Keratinocyte (primary cell): Measurements from ENCODE around the gene ZNF83. TPM values are rescaled to one million over a fixed set of nuclear protein-coding genes. Genes with fewer than 3 reads are reported as not detected.
A peak's percentile ranks its signal among the peaks of the same experiment; 100 is the strongest.
"Not testable (repeated sequence)": the region's sequence is repeated elsewhere in the genome, so short reads cannot be mapped to it uniquely, and the experiment has no call there.

ENCODE experiments used
- DNase-seq: peaks from one replicate; pipeline ENCODE4 v3.0.0-alpha.2; 2011; ENCODE audit warnings: low read depth, missing footprints, low spot score
- FAIRE-seq: peaks from 2 replicates; lab custom pipeline; 2011; peaks lifted over from hg19 to GRCh38; lab: Jason Lieb, UNC
- H2AFZ ChIP-seq: 2 replicates; pipeline ENCODE4 v1.6.0; 2012; ENCODE audit warnings: low read length, control low read depth, inconsistent platforms; ENCODE audit not compliant: control insufficient read depth
- H3K27ac ChIP-seq: 2 replicates; pipeline ENCODE4 v1.5.1; 2011; ENCODE audit warnings: low read length; ENCODE audit not compliant: control insufficient read depth, insufficient read depth
- H3K27me3 ChIP-seq: 3 replicates; pipeline ENCODE4 v1.6.0; 2011; ENCODE audit warnings: low read length; ENCODE audit not compliant: control insufficient read depth, insufficient read depth; ENCODE audit errors: extremely low read depth
- H3K36me3 ChIP-seq, 2 experiments: 2 replicates in 1 of 2; 3 replicates in 1 of 2; pipeline ENCODE4 v1.5.1; 2011; ENCODE audit warnings: low read length in 2 of 2, mild to moderate bottlenecking in 1 of 2; ENCODE audit not compliant: control insufficient read depth in 2 of 2, insufficient read depth in 2 of 2; ENCODE audit errors: extremely low read depth in 1 of 2
- H3K4me1 ChIP-seq: 3 replicates; pipeline ENCODE4 v1.5.1; 2011; ENCODE audit warnings: low read length; ENCODE audit not compliant: control insufficient read depth, insufficient read depth; ENCODE audit errors: extremely low read depth
- H3K4me2 ChIP-seq: 3 replicates; pipeline ENCODE4 v1.6.0; 2011; ENCODE audit warnings: low read depth, low read length; ENCODE audit not compliant: control insufficient read depth, insufficient read depth; ENCODE audit errors: extremely low read depth
- H3K4me3 ChIP-seq, 3 experiments: fragments of 200-600 bp in 1 of 3; sonication (generic) in 1 of 3; 2 replicates in 2 of 3; 3 replicates in 1 of 3; pipeline ENCODE4 v1.5.1; 2011 to 2016; ENCODE audit warnings: low read length in 3 of 3, mild to moderate bottlenecking in 3 of 3, control low read depth in 2 of 3, inconsistent platforms in 1 of 3, low read depth in 1 of 3, mixed read lengths in 1 of 3, mixed run types in 1 of 3, moderate library complexity in 1 of 3; ENCODE audit not compliant: control insufficient read depth in 2 of 3, insufficient read depth in 2 of 3; ENCODE audit errors: extremely low read depth in 1 of 3
- H3K79me2 ChIP-seq: 2 replicates; pipeline ENCODE4 v1.6.0; 2012; ENCODE audit warnings: low read length; ENCODE audit not compliant: control insufficient read depth, insufficient read depth
- H3K9ac ChIP-seq: 3 replicates; pipeline ENCODE4 v1.6.0; 2011; ENCODE audit warnings: low read length; ENCODE audit not compliant: control insufficient read depth, insufficient read depth; ENCODE audit errors: extremely low read depth
- H3K9me1 ChIP-seq: 3 replicates; pipeline ENCODE4 v1.6.0; 2011; ENCODE audit warnings: low read length; ENCODE audit not compliant: control insufficient read depth, insufficient read depth; ENCODE audit errors: extremely low read depth
- H3K9me3 ChIP-seq: 2 replicates; pipeline ENCODE4 v1.5.1; 2012; ENCODE audit warnings: low read depth, low read length; ENCODE audit not compliant: control insufficient read depth
- H4K20me1 ChIP-seq: 3 replicates; pipeline ENCODE4 v1.6.0; 2011; ENCODE audit warnings: low read length; ENCODE audit not compliant: control insufficient read depth, insufficient read depth; ENCODE audit errors: extremely low read depth
- CTCF ChIP-seq, 3 experiments: IDR thresholded peaks in 1 of 3; conservative IDR thresholded peaks in 1 of 3; optimal IDR thresholded peaks in 1 of 3; 2 replicates in 2 of 3; 3 replicates in 1 of 3; pipeline versions ENCODE3 to v1.5.1; 2011; ENCODE audit warnings: low read length in 3 of 3, mild to moderate bottlenecking in 3 of 3, moderate library complexity in 2 of 3, control low read depth in 1 of 3, inconsistent platforms in 1 of 3; ENCODE audit not compliant: insufficient read depth in 2 of 3; ENCODE audit errors: extremely low read depth in 1 of 3
- EZH2 ChIP-seq: IDR thresholded peaks from one replicate; pipeline ENCODE4 v1.6.1; 2012; ENCODE audit warnings: inconsistent platforms, mild to moderate bottlenecking, low read length, moderate library complexity
- dilution Hi-C: fragments of 300-500 bp; cut with MboI; formaldehyde crosslinking; loops from one replicate; pipeline ENCODE4 v1.7.0; 2020; ENCODE audit warnings: low sequenced_read_pairs; ENCODE audit not compliant: extremely low pct_ligation_motif_present
- polyA plus RNA-seq, 5 experiments: library from polyadenylated mRNA; depleted of rRNA in 3 of 5; stranded (reverse) in 3 of 5; stranded (forward) in 1 of 5; unstranded in 1 of 5; fragments of >200 nt; gene quantifications; 1 replicate in 1 of 5; 2 replicates in 3 of 5; 3 replicates in 1 of 5; pipeline versions ENCODE4 v1.2.1 to v1.2.3, GENCODE V29; 2011 to 2012; ENCODE audit warnings: missing spikeins in 2 of 5, low read depth in 1 of 5, low replicate concordance in 1 of 5

Gene ZNF83
- polyA plus RNA-seq, 1 donor (not counting 4 experiments of a cell fraction or from before 2014, with no cell fraction given) = 47.3 TPM

- DNase-seq, H3K4me3 ChIP-seq, H3K27ac ChIP-seq, H3K27me3 ChIP-seq, H3K9me3 ChIP-seq, H3K4me1 ChIP-seq, H3K9me1 ChIP-seq, FAIRE-seq, H2AFZ ChIP-seq, H3K36me3 ChIP-seq, H3K4me2 ChIP-seq, H4K20me1 ChIP-seq, dilution Hi-C loops, H3K9ac ChIP-seq: not testable (repeated sequence)
- H3K79me2 ChIP-seq = peaks cover 54% of the 10 kb centered on the region
Measured at GRCh38 chr19:52675239-52675638, 37.1 kb upstream of the ZNF83 start.

GRCh38 chr19:52673014-52673413 is 34.9 kb upstream of the ZNF83 start:
- Histone ChIP-seq H2AFZ (no peak overlapping the region), H4K20me1 (no peaks in the 10 kb centered on the region), H3K4me2 (no peak overlapping the region), H3K9me1 (no peaks in the 10 kb centered on the region), H3K79me2 (peaks cover 39% of the 10 kb centered on the region), H3K36me3 (peaks cover 2 to 9% of the 10 kb centered on the region in 2 experiments), H3K9me3 (peaks cover 10% of the 10 kb centered on the region), H3K4me1 (peaks cover 3% of the 10 kb centered on the region), H3K4me3 (no peak overlapping the region), H3K27ac (no peak overlapping the region), H3K27me3 (no peaks in the 10 kb centered on the region), H3K9ac (no peak overlapping the region)
- dilution Hi-C loops = no loop called here
- TF ChIP-seq EZH2 = no peak
- TF ChIP-seq CTCF (optimal IDR thresholded peaks at IDR 0.05 in 1 of 3, IDR thresholded peaks at IDR 0.05 in 1 of 3, conservative IDR thresholded peaks at IDR 0.05 in 1 of 3; ENCODE audit: extremely low read depth in 1 of 3, insufficient read depth in 2 of 3, low read length in 3 of 3) = no peak
- FAIRE-seq (no peak), DNase-seq (no peak)

GRCh38 chr19:52670046-52670445 is 31.9 kb upstream of the ZNF83 start:
- no peaks in the 10 kb centered on the region for H3K27me3 ChIP-seq
- H3K79me2 ChIP-seq = peaks cover 26% of the 10 kb centered on the region
- TF ChIP-seq EZH2 (no peak), CTCF (optimal IDR thresholded peaks at IDR 0.05 in 1 of 3, IDR thresholded peaks at IDR 0.05 in 1 of 3, conservative IDR thresholded peaks at IDR 0.05 in 1 of 3; ENCODE audit: extremely low read depth in 1 of 3, insufficient read depth in 2 of 3, low read length in 3 of 3) (no peak)
- dilution Hi-C loops = no loop called here
- peak overlapping the region; percentile 80 for H3K27ac ChIP-seq
- H3K9me3 ChIP-seq = peaks cover 10% of the 10 kb centered on the region
- peaks cover 6% of the 10 kb centered on the region for H3K4me1 ChIP-seq
- FAIRE-seq (peak; percentile 98), DNase-seq (peak; percentile 88)
- H2AFZ ChIP-seq = no peak overlapping the region
- H3K9ac ChIP-seq = no peak overlapping the region
- no peak overlapping the region for H3K4me3 ChIP-seq
- H3K9me1 ChIP-seq = no peaks in the 10 kb centered on the region
- H3K36me3 ChIP-seq = peaks cover 2 to 9% of the 10 kb centered on the region in 2 experiments
- no peak overlapping the region for H3K4me2 ChIP-seq
- no peaks in the 10 kb centered on the region for H4K20me1 ChIP-seq
